Measurements from ENCODE around the gene CPOX. TPM values are rescaled to one million over a fixed set of nuclear protein-coding genes. Genes with fewer than 3 reads are reported as not detected.
"Not testable (repeated sequence)": the region's sequence is repeated elsewhere in the genome, so short reads cannot be mapped to it uniquely, and the experiment has no call there.

The CPOX gene
- total RNA-seq, 1 experiment from 2014 or later, result 24.7 TPM

DNA sequence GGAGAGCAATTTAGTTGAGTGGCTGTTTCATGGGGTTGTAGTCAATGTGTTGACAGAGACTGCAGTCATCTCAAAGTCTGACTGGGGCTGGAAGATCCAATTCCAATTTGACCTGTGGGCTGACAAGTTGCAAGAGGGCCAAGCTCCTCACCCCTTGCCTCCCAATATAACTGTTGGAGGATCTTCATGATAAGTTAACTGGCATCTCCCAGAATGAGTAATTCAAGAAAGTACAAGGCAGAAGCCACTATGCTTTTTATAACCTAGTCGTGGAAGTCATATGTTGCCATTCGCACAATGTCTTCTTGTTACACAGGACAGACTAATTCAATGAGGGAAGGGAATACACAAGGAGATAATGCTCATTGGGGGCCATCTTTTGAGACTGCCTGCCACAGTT is 32.5 kb downstream of the CPOX start:
- no peaks in the 10 kb centered on the region for H3K27me3 ChIP-seq (ENCODE audit: insufficient read depth, low read length)
- no peak overlapping the region for H3K27ac Mint-ChIP-seq
- H3T11ph ChIP-seq (ENCODE audit: low read length), result no peak overlapping the region
- H3K14ac ChIP-seq (ENCODE audit: insufficient read depth, low read length), result no peak overlapping the region
- no peak overlapping the region for H2BK5ac ChIP-seq (ENCODE audit: insufficient read length, low read length)
- no peak overlapping the region for H3K56ac ChIP-seq (ENCODE audit: insufficient read length, low read depth, low read length)
- H4K5ac ChIP-seq (ENCODE audit: insufficient read length, low read depth, low read length), result no peak overlapping the region
- no peak overlapping the region for H4K91ac ChIP-seq (ENCODE audit: insufficient read length, low read depth, low read length)
- no peak for DNase-seq
- H3K23ac ChIP-seq (ENCODE audit: insufficient read length, low read depth, low read length), result no peak overlapping the region
- no peaks in the 10 kb centered on the region for H3K9me3 ChIP-seq (ENCODE audit: control insufficient read depth, low read depth, low read length)
- WGBS (ENCODE audit: extremely low coverage, insufficient read length, low lambda C conversion rate), result no CpG with 5 or more reads among the region's 2 CpGs
- no peak overlapping the region for H3K4ac ChIP-seq (ENCODE audit: low read depth, low read length)
- TF ChIP-seq, protein P1, sequence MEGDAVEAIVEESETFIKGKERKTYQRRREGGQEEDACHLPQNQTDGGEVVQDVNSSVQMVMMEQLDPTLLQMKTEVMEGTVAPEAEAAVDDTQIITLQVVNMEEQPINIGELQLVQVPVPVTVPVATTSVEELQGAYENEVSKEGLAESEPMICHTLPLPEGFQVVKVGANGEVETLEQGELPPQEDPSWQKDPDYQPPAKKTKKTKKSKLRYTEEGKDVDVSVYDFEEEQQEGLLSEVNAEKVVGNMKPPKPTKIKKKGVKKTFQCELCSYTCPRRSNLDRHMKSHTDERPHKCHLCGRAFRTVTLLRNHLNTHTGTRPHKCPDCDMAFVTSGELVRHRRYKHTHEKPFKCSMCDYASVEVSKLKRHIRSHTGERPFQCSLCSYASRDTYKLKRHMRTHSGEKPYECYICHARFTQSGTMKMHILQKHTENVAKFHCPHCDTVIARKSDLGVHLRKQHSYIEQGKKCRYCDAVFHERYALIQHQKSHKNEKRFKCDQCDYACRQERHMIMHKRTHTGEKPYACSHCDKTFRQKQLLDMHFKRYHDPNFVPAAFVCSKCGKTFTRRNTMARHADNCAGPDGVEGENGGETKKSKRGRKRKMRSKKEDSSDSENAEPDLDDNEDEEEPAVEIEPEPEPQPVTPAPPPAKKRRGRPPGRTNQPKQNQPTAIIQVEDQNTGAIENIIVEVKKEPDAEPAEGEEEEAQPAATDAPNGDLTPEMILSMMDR (conservative IDR thresholded peaks at IDR 0.05), result no peak
- peaks cover 0 to under 1% of the 10 kb centered on the region in 2 experiments; a peak in 1 of 4 replicates for H3K4me1 Mint-ChIP-seq
- H4K20me1 ChIP-seq (ENCODE audit: control insufficient read depth, insufficient read depth, insufficient read length), result no peaks in the 10 kb centered on the region
- H2AK5ac ChIP-seq (ENCODE audit: insufficient read length, low read length), result no peak overlapping the region
- H3K79me2 ChIP-seq (ENCODE audit: insufficient read depth, low read length), result no peaks in the 10 kb centered on the region
- H2BK120ac ChIP-seq (ENCODE audit: low read depth, low read length, poor library complexity, severe bottlenecking), result no peak overlapping the region
- H3K27ac ChIP-seq (ENCODE audit: insufficient read length, low read depth, low read length), result no peak overlapping the region
- no peaks in the 10 kb centered on the region for H3K4me1 ChIP-seq (ENCODE audit: insufficient read depth, low read length)
- no peak overlapping the region for H2BK20ac ChIP-seq (ENCODE audit: low read depth, low read length, poor library complexity, severe bottlenecking)
- H3K9me3 Mint-ChIP-seq, result no peaks in the 10 kb centered on the region; a peak in 1 of 5 replicates
- no peak overlapping the region for H2BK12ac ChIP-seq (ENCODE audit: insufficient read length, low read depth, low read length)
- no peak overlapping the region for H3K4me3 Mint-ChIP-seq
- no peaks in the 10 kb centered on the region for H3K23me2 ChIP-seq (ENCODE audit: insufficient read length, low read depth, low read length, poor library complexity, severe bottlenecking)
- no peak overlapping the region for H4K8ac ChIP-seq (replicated peaks; ENCODE audit: insufficient read length, low read depth, low read length)
- H3K36me3 Mint-ChIP-seq (ENCODE audit: insufficient read depth in 1 of 3, low read depth in 3 of 3), result no peaks in the 10 kb centered on the region
- H2BK15ac ChIP-seq (ENCODE audit: low read depth, low read length), result no peak overlapping the region
- no peak overlapping the region for H3K9ac ChIP-seq (ENCODE audit: extremely low read depth, insufficient read length, low read length)
- H3K27me3 Mint-ChIP-seq (ENCODE audit: low read depth), result no peaks in the 10 kb centered on the region
- no peaks in the 10 kb centered on the region for H3K79me1 ChIP-seq (ENCODE audit: insufficient read depth, low read depth, low read length, poor library complexity, severe bottlenecking)
- no peak overlapping the region for H3K18ac ChIP-seq (ENCODE audit: insufficient read length, low read depth, low read length)
- no peak overlapping the region for H3K4me2 ChIP-seq (ENCODE audit: insufficient read depth, insufficient read length, low read length)
- no peak overlapping the region for H2AFZ ChIP-seq (ENCODE audit: low read length)

DNA sequence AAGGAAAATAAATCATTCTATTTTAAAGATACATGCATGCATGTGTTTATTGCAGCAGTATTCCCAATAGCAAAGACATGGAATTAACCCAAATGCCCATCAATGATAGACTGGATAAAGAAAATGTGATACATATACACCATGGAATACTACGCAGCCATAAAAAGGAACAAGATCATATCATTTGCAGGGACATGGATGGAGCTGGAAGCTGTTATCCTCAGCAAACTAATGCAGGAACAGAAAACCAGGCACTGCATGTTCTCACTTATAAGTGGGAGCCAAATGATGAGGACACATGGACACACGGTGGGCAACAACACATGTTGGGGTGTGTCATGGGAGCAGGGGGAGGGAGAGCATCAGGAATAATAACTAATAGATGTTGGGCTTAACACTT is 33.6 kb downstream of the CPOX start:
- H2BK20ac ChIP-seq (ENCODE audit: low read depth, low read length, poor library complexity, severe bottlenecking); H3K79me2 ChIP-seq (ENCODE audit: insufficient read depth, low read length); H2BK12ac ChIP-seq (ENCODE audit: insufficient read length, low read depth, low read length); H3K18ac ChIP-seq (ENCODE audit: insufficient read length, low read depth, low read length); H3K36me3 Mint-ChIP-seq (ENCODE audit: insufficient read depth in 1 of 3, low read depth in 3 of 3); H4K20me1 ChIP-seq (ENCODE audit: control insufficient read depth, insufficient read depth, insufficient read length); H3K9me3 Mint-ChIP-seq; H3K27ac Mint-ChIP-seq; H4K91ac ChIP-seq (ENCODE audit: insufficient read length, low read depth, low read length); H2AFZ ChIP-seq (ENCODE audit: low read length); H3K9ac ChIP-seq (ENCODE audit: extremely low read depth, insufficient read length, low read length); H2AK5ac ChIP-seq (ENCODE audit: insufficient read length, low read length); H3K27me3 Mint-ChIP-seq (ENCODE audit: low read depth); H4K8ac ChIP-seq (replicated peaks; ENCODE audit: insufficient read length, low read depth, low read length); H3K23me2 ChIP-seq (ENCODE audit: insufficient read length, low read depth, low read length, poor library complexity, severe bottlenecking); H3K4me3 Mint-ChIP-seq; H3K4ac ChIP-seq (ENCODE audit: low read depth, low read length); H3K23ac ChIP-seq (ENCODE audit: insufficient read length, low read depth, low read length); H3T11ph ChIP-seq (ENCODE audit: low read length); H3K79me1 ChIP-seq (ENCODE audit: insufficient read depth, low read depth, low read length, poor library complexity, severe bottlenecking); H3K56ac ChIP-seq (ENCODE audit: insufficient read length, low read depth, low read length); H3K4me1 Mint-ChIP-seq; H3K4me2 ChIP-seq (ENCODE audit: insufficient read depth, insufficient read length, low read length); H4K5ac ChIP-seq (ENCODE audit: insufficient read length, low read depth, low read length); DNase-seq; H2BK5ac ChIP-seq (ENCODE audit: insufficient read length, low read length); H2BK15ac ChIP-seq (ENCODE audit: low read depth, low read length); H3K4me1 ChIP-seq (ENCODE audit: insufficient read depth, low read length); H3K14ac ChIP-seq (ENCODE audit: insufficient read depth, low read length); H2BK120ac ChIP-seq (ENCODE audit: low read depth, low read length, poor library complexity, severe bottlenecking); H3K9me3 ChIP-seq (ENCODE audit: control insufficient read depth, low read depth, low read length); H3K27me3 ChIP-seq (ENCODE audit: insufficient read depth, low read length); H3K27ac ChIP-seq (ENCODE audit: insufficient read length, low read depth, low read length): not testable (repeated sequence)
- no CpG with 5 or more reads among the region's 2 CpGs for WGBS (ENCODE audit: extremely low coverage, insufficient read length, low lambda C conversion rate)

All from H9 (cell line).